Measurements from ENCODE around the gene ETV7.
"Not testable (repeated sequence)": the region's sequence is repeated elsewhere in the genome, so short reads cannot be mapped to it uniquely, and the experiment has no call there.

Gene ETV7

GRCh38 chr6:36345681-36346466, 41.6 kb downstream of the ETV7 start:
- no peak overlapping the region for H3K4me3 ChIP-seq (ENCODE audit: control insufficient read depth, low read depth, low read length)
- TF ChIP-seq, protein P1, sequence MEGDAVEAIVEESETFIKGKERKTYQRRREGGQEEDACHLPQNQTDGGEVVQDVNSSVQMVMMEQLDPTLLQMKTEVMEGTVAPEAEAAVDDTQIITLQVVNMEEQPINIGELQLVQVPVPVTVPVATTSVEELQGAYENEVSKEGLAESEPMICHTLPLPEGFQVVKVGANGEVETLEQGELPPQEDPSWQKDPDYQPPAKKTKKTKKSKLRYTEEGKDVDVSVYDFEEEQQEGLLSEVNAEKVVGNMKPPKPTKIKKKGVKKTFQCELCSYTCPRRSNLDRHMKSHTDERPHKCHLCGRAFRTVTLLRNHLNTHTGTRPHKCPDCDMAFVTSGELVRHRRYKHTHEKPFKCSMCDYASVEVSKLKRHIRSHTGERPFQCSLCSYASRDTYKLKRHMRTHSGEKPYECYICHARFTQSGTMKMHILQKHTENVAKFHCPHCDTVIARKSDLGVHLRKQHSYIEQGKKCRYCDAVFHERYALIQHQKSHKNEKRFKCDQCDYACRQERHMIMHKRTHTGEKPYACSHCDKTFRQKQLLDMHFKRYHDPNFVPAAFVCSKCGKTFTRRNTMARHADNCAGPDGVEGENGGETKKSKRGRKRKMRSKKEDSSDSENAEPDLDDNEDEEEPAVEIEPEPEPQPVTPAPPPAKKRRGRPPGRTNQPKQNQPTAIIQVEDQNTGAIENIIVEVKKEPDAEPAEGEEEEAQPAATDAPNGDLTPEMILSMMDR (IDR thresholded peaks at IDR 0.05; ENCODE audit: control insufficient read depth, insufficient read depth, low read depth, low read length, missing control alignments) = no peak
- no peak for DNase-seq (ENCODE audit: low read depth)

- H3K4me3 ChIP-seq (ENCODE audit: control insufficient read depth, low read depth, low read length) = no peak overlapping the region
- no peak for DNase-seq (ENCODE audit: low read depth)
- TF ChIP-seq, protein P1 (IDR thresholded peaks at IDR 0.05; ENCODE audit: control insufficient read depth, insufficient read depth, low read depth, low read length, missing control alignments) = no peak
Measured at GRCh38 chr6:36343109-36343680, 44.3 kb downstream of the ETV7 start.

DNA sequence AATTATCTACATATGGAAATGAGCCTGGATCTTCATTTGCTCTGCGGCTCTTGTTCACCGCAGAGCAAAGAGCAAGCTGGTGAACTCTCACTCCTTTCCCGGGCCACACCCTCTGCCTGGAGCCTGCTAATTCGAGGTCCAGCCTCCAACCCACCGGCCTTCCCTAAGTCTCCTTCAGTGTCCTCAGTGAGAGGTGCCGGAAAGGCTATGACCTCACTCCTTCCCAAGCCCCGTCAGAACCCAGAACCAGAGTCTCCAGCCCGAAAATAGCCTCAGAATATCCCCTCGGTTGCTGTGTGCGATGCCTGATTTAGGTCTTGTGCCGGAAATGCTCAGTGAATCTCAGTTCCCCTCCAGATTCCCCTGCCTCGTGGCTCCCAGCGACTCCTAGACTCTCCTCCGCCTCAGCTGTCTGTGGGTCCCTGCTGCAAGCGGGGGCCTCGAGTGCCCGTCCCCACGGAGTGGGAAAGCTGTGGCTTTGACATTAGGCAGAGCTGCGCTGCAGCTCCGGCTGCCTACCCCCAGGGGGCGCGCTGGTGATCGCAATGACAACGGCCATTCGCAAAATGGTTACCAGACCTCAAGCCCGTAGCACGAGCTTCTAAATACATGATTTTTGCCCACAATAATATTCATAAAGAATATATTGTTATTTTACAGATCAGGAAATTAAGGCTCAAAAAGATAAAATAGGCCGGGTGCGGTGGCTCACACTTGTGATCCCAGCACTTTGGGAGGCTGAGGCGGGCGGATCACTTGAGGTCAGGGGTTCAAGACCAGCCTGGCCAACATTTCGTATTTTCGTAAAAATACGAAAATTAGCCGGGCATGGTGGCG, 46.6 kb downstream of the ETV7 start:
- TF ChIP-seq, protein P1 (IDR thresholded peaks at IDR 0.05; ENCODE audit: control insufficient read depth, insufficient read depth, low read depth, low read length, missing control alignments) = peak; percentile 98
- no peak for DNase-seq (ENCODE audit: low read depth)
- peak overlapping the region; percentile 17 for H3K4me3 ChIP-seq (ENCODE audit: control insufficient read depth, low read depth, low read length)

- TF ChIP-seq, protein P1 (IDR thresholded peaks at IDR 0.05; ENCODE audit: control insufficient read depth, insufficient read depth, low read depth, low read length, missing control alignments) = no peak
- no peak overlapping the region for H3K4me3 ChIP-seq (ENCODE audit: control insufficient read depth, low read depth, low read length)
- no peak for DNase-seq (ENCODE audit: low read depth)
Measured at GRCh38 chr6:36340306-36340617, 47.2 kb downstream of the ETV7 start.

GRCh38 chr6:36339146-36339545, 48.3 kb downstream of the ETV7 start:
- TF ChIP-seq, protein P1 (IDR thresholded peaks at IDR 0.05; ENCODE audit: control insufficient read depth, insufficient read depth, low read depth, low read length, missing control alignments) = no peak
- no peak for DNase-seq (ENCODE audit: low read depth)
- no peak overlapping the region for H3K4me3 ChIP-seq (ENCODE audit: control insufficient read depth, low read depth, low read length)

GRCh38 chr6:36338223-36338622, 49.2 kb downstream of the ETV7 start:
- H3K4me3 ChIP-seq (ENCODE audit: control insufficient read depth, low read depth, low read length); DNase-seq (ENCODE audit: low read depth): not testable (repeated sequence)

DNA sequence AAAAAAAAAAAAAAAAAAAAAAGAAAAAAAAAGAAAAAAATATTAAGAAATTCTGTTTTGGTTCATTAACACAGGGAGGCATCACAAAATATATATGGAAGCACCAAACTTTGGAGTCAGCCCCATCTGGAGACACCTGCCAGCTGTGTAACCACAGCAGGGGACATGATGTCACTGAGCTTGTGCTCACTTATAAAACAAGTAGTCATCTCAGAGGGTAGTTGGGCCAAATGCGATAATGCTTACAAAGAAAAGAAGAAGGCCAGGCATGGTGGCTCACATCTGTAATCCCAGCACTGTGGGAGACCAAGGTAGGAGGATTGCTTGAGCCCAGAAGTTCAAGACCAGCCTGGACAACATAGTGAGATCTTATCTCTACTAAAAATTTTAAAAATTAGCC, 49.7 kb downstream of the ETV7 start:
- TF ChIP-seq, protein P1 (IDR thresholded peaks at IDR 0.05; ENCODE audit: control insufficient read depth, insufficient read depth, low read depth, low read length, missing control alignments) = no peak
- no peak for DNase-seq (ENCODE audit: low read depth)
- no peak overlapping the region for H3K4me3 ChIP-seq (ENCODE audit: control insufficient read depth, low read depth, low read length)
